ENCODE measurements around the gene CCDC63. TPM values are rescaled to one million over a fixed set of nuclear protein-coding genes. Genes with fewer than 3 reads are reported as not detected.

The CCDC63 gene
- total and polyA plus RNA-seq, 8 donors: not detected

GRCh38 chr12:110937104-110937641 is 90.4 kb downstream of the CCDC63 start:
- Histone ChIP-seq H3K4me1 (peaks cover 0 to 3% of the 10 kb centered on the region in 2 donors), H3K27me3 (peaks cover 5 to 51% of the 10 kb centered on the region in 2 donors), H3K4me3 (no peak overlapping the region), H3K9me3 (no peaks in the 10 kb centered on the region), H3K36me3 (no peaks in the 10 kb centered on the region), H3K27ac (no peak overlapping the region)
- intact Hi-C loops (cut with DNase I): loop anchor here in 1 of 2 donors (10.0 kb wide), 1 partner anchor 368 kb away; no protein-coding TSS in a partner anchor
- peak; percentile 95 for ATAC-seq
- TF ChIP-seq, protein P1, sequence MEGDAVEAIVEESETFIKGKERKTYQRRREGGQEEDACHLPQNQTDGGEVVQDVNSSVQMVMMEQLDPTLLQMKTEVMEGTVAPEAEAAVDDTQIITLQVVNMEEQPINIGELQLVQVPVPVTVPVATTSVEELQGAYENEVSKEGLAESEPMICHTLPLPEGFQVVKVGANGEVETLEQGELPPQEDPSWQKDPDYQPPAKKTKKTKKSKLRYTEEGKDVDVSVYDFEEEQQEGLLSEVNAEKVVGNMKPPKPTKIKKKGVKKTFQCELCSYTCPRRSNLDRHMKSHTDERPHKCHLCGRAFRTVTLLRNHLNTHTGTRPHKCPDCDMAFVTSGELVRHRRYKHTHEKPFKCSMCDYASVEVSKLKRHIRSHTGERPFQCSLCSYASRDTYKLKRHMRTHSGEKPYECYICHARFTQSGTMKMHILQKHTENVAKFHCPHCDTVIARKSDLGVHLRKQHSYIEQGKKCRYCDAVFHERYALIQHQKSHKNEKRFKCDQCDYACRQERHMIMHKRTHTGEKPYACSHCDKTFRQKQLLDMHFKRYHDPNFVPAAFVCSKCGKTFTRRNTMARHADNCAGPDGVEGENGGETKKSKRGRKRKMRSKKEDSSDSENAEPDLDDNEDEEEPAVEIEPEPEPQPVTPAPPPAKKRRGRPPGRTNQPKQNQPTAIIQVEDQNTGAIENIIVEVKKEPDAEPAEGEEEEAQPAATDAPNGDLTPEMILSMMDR (IDR thresholded peaks at IDR 0.05): peak; percentile 89 to 90
- peak; percentile 36 to 92 (median 54) for DNase-seq

DNA sequence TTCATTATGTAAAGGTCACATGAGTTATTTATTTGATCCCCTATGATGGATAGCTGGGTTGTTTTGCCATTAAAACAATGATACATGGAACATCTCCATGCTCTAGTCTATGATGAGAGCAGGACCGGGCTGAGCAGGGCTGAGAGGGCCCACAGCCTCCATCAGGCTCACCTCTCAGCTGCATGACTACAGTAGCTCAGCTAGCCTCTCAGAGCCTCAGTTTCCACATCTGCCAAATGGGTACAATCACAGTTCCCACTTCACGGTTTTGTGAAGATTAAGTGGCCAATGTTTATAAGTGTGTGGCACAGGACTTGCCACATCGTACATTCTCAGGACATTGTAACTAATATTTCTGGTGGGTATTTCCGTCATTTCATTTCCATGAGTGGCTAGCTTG is 93.5 kb downstream of the CCDC63 start:
- ATAC-seq (no peak), DNase-seq (no peak)
- H3K27me3 ChIP-seq: peaks cover 5 to 47% of the 10 kb centered on the region in 2 donors
- H3K27ac ChIP-seq: no peak overlapping the region
- TF ChIP-seq, protein P1 (IDR thresholded peaks at IDR 0.05): no peak
- peaks cover 0 to 3% of the 10 kb centered on the region in 2 donors for H3K4me1 ChIP-seq
- peaks cover 0 to under 1% of the 10 kb centered on the region in 2 donors for H3K9me3 ChIP-seq
- intact Hi-C loops (cut with DNase I): no loop called here
- H3K36me3 ChIP-seq: no peaks in the 10 kb centered on the region
- no peak overlapping the region for H3K4me3 ChIP-seq

DNA sequence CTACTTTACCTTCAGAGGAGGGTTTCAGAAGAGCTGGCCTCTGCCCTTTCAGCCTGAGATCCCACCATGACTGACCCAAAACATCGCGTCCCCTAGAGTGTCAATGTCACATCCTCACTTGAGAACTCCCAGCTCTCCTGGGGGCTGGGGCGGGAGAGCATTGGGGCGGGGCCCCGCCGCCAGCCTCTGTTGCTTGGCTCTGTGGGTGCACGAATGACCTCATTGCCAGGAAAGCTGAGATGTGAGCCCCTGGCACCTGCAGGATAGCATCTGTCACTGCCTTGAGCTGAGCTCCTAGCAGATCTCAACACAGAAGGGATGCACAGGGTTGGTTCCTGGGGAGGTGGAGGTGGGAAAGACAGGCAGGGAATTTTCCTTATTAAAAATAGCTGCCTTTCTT is 94.1 kb downstream of the CCDC63 start:
- DNase-seq (no peak), ATAC-seq (no peak)
- H3K9me3 ChIP-seq: peaks cover 0 to 7% of the 10 kb centered on the region in 2 donors
- TF ChIP-seq, protein P1 (IDR thresholded peaks at IDR 0.05): no peak
- no peak overlapping the region for H3K27ac ChIP-seq
- H3K27me3 ChIP-seq: peaks cover 5 to 40% of the 10 kb centered on the region in 2 donors
- no peak overlapping the region for H3K4me3 ChIP-seq
- H3K4me1 ChIP-seq: peaks cover 0 to 3% of the 10 kb centered on the region in 2 donors
- no peaks in the 10 kb centered on the region for H3K36me3 ChIP-seq
- intact Hi-C loops (cut with DNase I): no loop called here

DNA sequence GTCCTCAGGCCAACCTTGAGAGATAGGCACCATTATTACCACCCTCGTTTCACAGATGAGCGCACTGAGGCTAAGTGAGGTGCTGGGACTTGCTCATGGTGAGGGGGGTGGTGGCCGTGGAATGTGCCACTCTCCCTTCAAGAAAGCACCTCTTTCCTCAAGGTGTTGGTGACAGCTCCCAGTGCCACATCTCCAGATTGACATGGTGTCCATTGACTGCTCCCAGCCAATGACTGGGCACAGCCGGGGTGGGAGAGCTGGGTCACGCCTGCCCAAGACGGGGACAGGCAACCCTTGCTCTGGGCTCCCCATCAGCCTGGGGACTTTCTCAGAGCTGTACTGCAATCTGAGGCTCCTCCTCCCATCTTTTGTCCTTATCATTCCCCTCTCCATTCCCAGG is 94.6 kb downstream of the CCDC63 start:
- DNase-seq: no peak
- intact Hi-C loops (cut with DNase I): no loop called here

GRCh38 chr12:110943373-110943772 is 96.6 kb downstream of the CCDC63 start:
- Histone ChIP-seq H3K4me3 (no peak overlapping the region), H3K9me3 (peaks cover 0 to 30% of the 10 kb centered on the region in 2 donors), H3K36me3 (no peaks in the 10 kb centered on the region), H3K4me1 (no peaks in the 10 kb centered on the region), H3K27me3 (peaks cover 0 to 16% of the 10 kb centered on the region in 2 donors), H3K27ac (no peak overlapping the region)
- TF ChIP-seq, protein P1 (IDR thresholded peaks at IDR 0.05): no peak
- intact Hi-C loops (cut with DNase I): no loop called here
- DNase-seq (no peak), ATAC-seq (no peak)

More for the DNA sequence above, 94.6 kb downstream of the CCDC63 start:
- TF ChIP-seq, protein P1 (IDR thresholded peaks at IDR 0.05): no peak
- H3K4me3 ChIP-seq: no peak overlapping the region
- peaks cover 0 to 12% of the 10 kb centered on the region in 2 donors for H3K9me3 ChIP-seq
- H3K27ac ChIP-seq: no peak overlapping the region
- no peak for ATAC-seq
- H3K4me1 ChIP-seq: peaks cover 0 to 3% of the 10 kb centered on the region in 2 donors
- H3K36me3 ChIP-seq: no peaks in the 10 kb centered on the region
- peaks cover 5 to 36% of the 10 kb centered on the region in 2 donors for H3K27me3 ChIP-seq

Measured in left lung (tissue), 10 donors.